ENCODE data around the gene PDIA4.
A peak's percentile ranks its signal among the peaks of the same experiment; 100 is the strongest.
"Not testable (repeated sequence)": the region's sequence is repeated elsewhere in the genome, so short reads cannot be mapped to it uniquely, and the experiment has no call there.

Gene PDIA4

GRCh38 chr7:149028346-149029109, at the start of gene PDIA4:
PDIA4 (minus strand) TSS chr7:149028505; CDS start chr7:149028408, 97 bp downstream.
- DNase-seq (ENCODE audit: low read depth in 2 of 3, low spot score in 2 of 3) = peak; percentile 99 to 100 (median 99)

- no peak for DNase-seq (ENCODE audit: low read depth in 2 of 3, low spot score in 2 of 3)
Observed at GRCh38 chr7:149077594-149077993, 49.3 kb upstream of the PDIA4 start.

GRCh38 chr7:149075286-149075685, 47.0 kb upstream of the PDIA4 start:
- DNase-seq (ENCODE audit: low read depth in 2 of 3, low spot score in 2 of 3) = no peak

- DNase-seq (ENCODE audit: low read depth in 2 of 3, low spot score in 2 of 3) = no peak
Observed at GRCh38 chr7:149074116-149074885, 46.0 kb upstream of the PDIA4 start.

GRCh38 chr7:149072438-149072775, 44.1 kb upstream of the PDIA4 start:
- DNase-seq (ENCODE audit: low read depth in 2 of 3, low spot score in 2 of 3) = no peak

GRCh38 chr7:149071641-149072437, 43.5 kb upstream of the PDIA4 start:
- DNase-seq (ENCODE audit: low read depth in 2 of 3, low spot score in 2 of 3) = peak in 1 of 3 experiments; percentile 23

GRCh38 chr7:149071182-149071635, 42.9 kb upstream of the PDIA4 start:
- DNase-seq (ENCODE audit: low read depth in 2 of 3, low spot score in 2 of 3) = no peak

- DNase-seq (ENCODE audit: low read depth in 2 of 3, low spot score in 2 of 3) = no peak
Observed at GRCh38 chr7:149070372-149071125, 42.2 kb upstream of the PDIA4 start.

GRCh38 chr7:149067869-149068268, 39.6 kb upstream of the PDIA4 start:
- DNase-seq (ENCODE audit: low read depth in 2 of 3, low spot score in 2 of 3) = no peak

- no peak for DNase-seq (ENCODE audit: low read depth in 2 of 3, low spot score in 2 of 3)
Observed at GRCh38 chr7:149063476-149063875, 35.2 kb upstream of the PDIA4 start.

GRCh38 chr7:149062217-149062899, 34.1 kb upstream of the PDIA4 start:
- not testable (repeated sequence) for DNase-seq (ENCODE audit: low read depth in 2 of 3, low spot score in 2 of 3)

- no peak for DNase-seq (ENCODE audit: low read depth in 2 of 3, low spot score in 2 of 3)
Observed at GRCh38 chr7:149060156-149060555, 31.9 kb upstream of the PDIA4 start.

GRCh38 chr7:149053885-149054284, 25.6 kb upstream of the PDIA4 start:
- no peak for DNase-seq (ENCODE audit: low read depth in 2 of 3, low spot score in 2 of 3)

- DNase-seq (ENCODE audit: low read depth in 2 of 3, low spot score in 2 of 3) = no peak
Observed at GRCh38 chr7:149053384-149053783, 25.1 kb upstream of the PDIA4 start.

- no peak for DNase-seq (ENCODE audit: low read depth in 2 of 3, low spot score in 2 of 3)
Observed at GRCh38 chr7:149050941-149051340, 22.6 kb upstream of the PDIA4 start.

- no peak for DNase-seq (ENCODE audit: low read depth in 2 of 3, low spot score in 2 of 3)
Observed at GRCh38 chr7:149048805-149049204, 20.5 kb upstream of the PDIA4 start.

GRCh38 chr7:149046416-149046815, 18.1 kb upstream of the PDIA4 start:
- no peak for DNase-seq (ENCODE audit: low read depth in 2 of 3, low spot score in 2 of 3)

- no peak for DNase-seq (ENCODE audit: low read depth in 2 of 3, low spot score in 2 of 3)
Observed at GRCh38 chr7:149043936-149044335, 15.6 kb upstream of the PDIA4 start.

- DNase-seq (ENCODE audit: low read depth in 2 of 3, low spot score in 2 of 3) = no peak
Observed at GRCh38 chr7:149041350-149041749, 13.0 kb upstream of the PDIA4 start.

- not testable (repeated sequence) for DNase-seq (ENCODE audit: low read depth in 2 of 3, low spot score in 2 of 3)
Observed at GRCh38 chr7:149038641-149039040, 10.3 kb upstream of the PDIA4 start.

All from activated CD8-positive, alpha-beta memory T cell treated with anti-CD3 and anti-CD28 coated beads for 48 hours (primary cell).